ENCODE measurements around the gene KRTAP6-1.

Gene KRTAP6-1

GRCh38 chr21:30567617-30568016 lies 46.1 kb downstream of the KRTAP6-1 start:
- no peak for DNase-seq

- DNase-seq: no peak
Measured at GRCh38 chr21:30563630-30564029, 50.1 kb downstream of the KRTAP6-1 start.
